Heart right ventricle (tissue), 16 donors: ENCODE measurements around the gene TTC34. TPM values are rescaled to one million over a fixed set of nuclear protein-coding genes. Genes with fewer than 3 reads are reported as not detected.

Experiments
- ATAC-seq, 8 donors: fragments of 200-7000 bp; cut with Tn5 transposase; one replicate each; pipeline ENCODE4 v1.9.1; 2020; ENCODE audit warnings: mild to moderate bottlenecking in 8 of 8, moderate library complexity in 8 of 8, moderate number of reproducible peaks in 1 of 8
- DNase-seq, 2 donors: peaks; one replicate each; pipeline ENCODE4 v3.0.0-alpha.2; 2020
- H3K27ac ChIP-seq, 10 donors: fragments of 200-600 bp; sonication (generic) in 2 of 10; one replicate each; pipeline versions ENCODE4 v1.5.0 to v1.8.0; 2020 to 2022; ENCODE audit warnings: mild to moderate bottlenecking in 3 of 10
- H3K27me3 ChIP-seq, 7 donors: fragments of 200-600 bp; one replicate each; pipeline ENCODE4 v1.8.0; 2021 to 2022; ENCODE audit warnings: mild to moderate bottlenecking in 2 of 7
- H3K36me3 ChIP-seq, 9 donors: fragments of 200-600 bp; sonication (generic) in 1 of 9; one replicate each; pipeline versions ENCODE4 v1.5.0 to v1.8.0; 2020 to 2022; ENCODE audit warnings: mild to moderate bottlenecking in 2 of 9
- H3K4me1 ChIP-seq, 9 donors: fragments of 200-600 bp; sonication (generic) in 1 of 9; one replicate each; pipeline versions ENCODE4 v1.5.0 to v1.8.0; 2020 to 2022; ENCODE audit warnings: mild to moderate bottlenecking in 4 of 9
- H3K4me3 ChIP-seq, 10 donors: fragments of 200-600 bp; sonication (generic) in 2 of 10; one replicate each; pipeline versions ENCODE4 v1.5.0 to v1.8.0; 2020 to 2022; ENCODE audit warnings: mild to moderate bottlenecking in 7 of 10, moderate library complexity in 2 of 10
- H3K9me3 ChIP-seq, 11 donors: fragments of 200-600 bp in 10 of 11; sonication (generic) in 2 of 11; one replicate each; pipeline versions ENCODE4 v1.5.0 to v1.8.0; 2013 to 2022; ENCODE audit warnings: mild to moderate bottlenecking in 2 of 11, control low read depth in 1 of 11, moderate library complexity in 1 of 11
- WGBS, 2 donors: extraction: QIAGEN DNeasy Blood & Tissue Kit; methylation state at CpG; one replicate each; pipeline ENCODE4 v1.1.7; 2013; ENCODE audit warnings: inconsistent platforms in 1 of 2; 5-methylcytosine and 5-hydroxymethylcytosine counted together
- intact Hi-C, 10 donors: fragments of 100-400 bp; cut with DNase I; formaldehyde crosslinking; loops; one replicate each; pipeline versions ENCODE4 v1.11.1 to v1.14.2; 2022
- polyA plus RNA-seq, 2 donors: library from polyadenylated mRNA; stranded (reverse); fragments of 200-250 nt; gene quantifications; one replicate each; pipeline ENCODE4 v1.2.3, GENCODE V29; 2013
- total RNA-seq, 10 donors: library from RNA; stranded (reverse); fragmentation: NEBNext Ultra II Directional in 3 of 10; extraction: Animal tissue kit (Norgen Biotek cat#: 25700) in 3 of 10; gene quantifications; one replicate each; pipeline versions ENCODE4 v1.2.1 to v1.2.4, GENCODE V29; 2021 to 2023
- TF ChIP-seq, protein P1 (sequence below), 9 donors: fragments of 200-600 bp; sonication (generic) in 2 of 9; IDR thresholded peaks; one replicate each; pipeline versions ENCODE4 v1.5.0 to v1.8.0; 2021 to 2022; ENCODE audit warnings: antibody characterized with exemption in 9 of 9, mild to moderate bottlenecking in 5 of 9, moderate library complexity in 1 of 9
- donor health status: Arrhythmogenic right ventricular cardiomyopathy.
- donor health status: ischemic (EF 13 %, LVEDD 7.1; RV severe dilation, severe dysfunction).
- donor health status: healthy with polysubstance abuse.
- donor health status: DM: no; HTN: yes; CAD: no.
- donor health status: DM: no; HTN: no; CAD: no.
- donor health status: ischemic (EF 25% LVEDD 6.9; RV normal size, moderate dysfunction).
- donor health status: ischemic (EF 25% LVEDD 5.7; RV mildly dilated, moderate dysfunction).
- donor health status: healthy.
- donor health status: DM: yes; HTN: yes; CAD: no.
- donor health status: Ischemic cardiomyopathy.
- donor health status: ischemic (EF 35%, LVEDD 5.7; RV mildly dilated, moderate dysfunction).
- donor health status: nonischemic (EF 11% LVEDD 7.7; RV severe dilation, severe dysfunction).
- donor health status: DM: yes; HTN: yes; CAD: no.
- donor health status: PGD.
- donor health status: ischemic (EF 29% LVEDD 5.4; RV normal size, mild dysfunction).
- donor health status: nonischemic (EF 23%, LVEDD 6.1; RV moderate dilation, normal function).

TTC34 gene
- total and polyA plus RNA-seq, 12 donors, result 0.03 to 0.74 (median 0.42) TPM

DNA sequence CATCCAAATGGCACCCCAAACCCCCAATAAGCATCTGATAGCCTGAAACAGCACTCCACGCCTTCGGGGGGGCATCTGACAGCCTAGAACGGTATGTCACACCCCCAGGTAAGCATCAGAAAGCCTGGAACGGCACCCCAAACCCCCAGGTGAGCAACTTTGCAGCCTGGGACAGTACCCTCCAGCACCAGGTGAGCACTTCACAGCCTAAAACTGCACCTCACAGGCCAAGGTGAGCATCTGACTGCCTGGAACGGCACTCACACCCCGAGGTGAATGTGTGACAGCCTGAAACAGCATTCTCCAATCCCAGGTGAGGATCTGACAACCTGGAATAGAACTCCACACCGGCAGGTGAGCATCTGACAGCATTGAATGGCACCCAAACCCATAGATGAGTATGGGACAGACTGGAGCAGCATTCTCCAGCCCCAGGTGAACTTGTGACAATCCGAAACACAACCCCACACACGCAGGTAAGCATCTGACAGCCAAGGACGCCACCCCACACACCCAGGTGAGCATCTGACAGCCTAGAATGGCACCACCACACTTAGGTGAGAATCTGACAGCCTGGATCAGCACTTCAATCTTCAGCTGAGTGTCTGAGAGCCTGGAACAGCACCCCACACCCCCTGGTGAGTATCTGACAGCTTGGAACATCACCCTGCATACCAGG is 150.4 kb downstream of the TTC34 start:
- WGBS, 2 donors, result 49 to 50% methylated on average over 10 of the region's 10 CpGs
- intact Hi-C loops, result no loop called here
- Histone ChIP-seq H3K36me3 (no peaks in the 10 kb centered on the region), H3K4me1 (no peaks in the 10 kb centered on the region), H3K4me3 (no peak overlapping the region), H3K9me3 (peaks cover 0 to 33% (median 24%) of the 10 kb centered on the region in 11 donors), H3K27me3 (peaks cover 0 to 28% (median 6%) of the 10 kb centered on the region in 7 donors), H3K27ac (no peak overlapping the region)
- DNase-seq, result no peak
- ATAC-seq, result no peak
- TF ChIP-seq, protein P1, sequence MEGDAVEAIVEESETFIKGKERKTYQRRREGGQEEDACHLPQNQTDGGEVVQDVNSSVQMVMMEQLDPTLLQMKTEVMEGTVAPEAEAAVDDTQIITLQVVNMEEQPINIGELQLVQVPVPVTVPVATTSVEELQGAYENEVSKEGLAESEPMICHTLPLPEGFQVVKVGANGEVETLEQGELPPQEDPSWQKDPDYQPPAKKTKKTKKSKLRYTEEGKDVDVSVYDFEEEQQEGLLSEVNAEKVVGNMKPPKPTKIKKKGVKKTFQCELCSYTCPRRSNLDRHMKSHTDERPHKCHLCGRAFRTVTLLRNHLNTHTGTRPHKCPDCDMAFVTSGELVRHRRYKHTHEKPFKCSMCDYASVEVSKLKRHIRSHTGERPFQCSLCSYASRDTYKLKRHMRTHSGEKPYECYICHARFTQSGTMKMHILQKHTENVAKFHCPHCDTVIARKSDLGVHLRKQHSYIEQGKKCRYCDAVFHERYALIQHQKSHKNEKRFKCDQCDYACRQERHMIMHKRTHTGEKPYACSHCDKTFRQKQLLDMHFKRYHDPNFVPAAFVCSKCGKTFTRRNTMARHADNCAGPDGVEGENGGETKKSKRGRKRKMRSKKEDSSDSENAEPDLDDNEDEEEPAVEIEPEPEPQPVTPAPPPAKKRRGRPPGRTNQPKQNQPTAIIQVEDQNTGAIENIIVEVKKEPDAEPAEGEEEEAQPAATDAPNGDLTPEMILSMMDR (IDR thresholded peaks at IDR 0.05), result no peak

DNA sequence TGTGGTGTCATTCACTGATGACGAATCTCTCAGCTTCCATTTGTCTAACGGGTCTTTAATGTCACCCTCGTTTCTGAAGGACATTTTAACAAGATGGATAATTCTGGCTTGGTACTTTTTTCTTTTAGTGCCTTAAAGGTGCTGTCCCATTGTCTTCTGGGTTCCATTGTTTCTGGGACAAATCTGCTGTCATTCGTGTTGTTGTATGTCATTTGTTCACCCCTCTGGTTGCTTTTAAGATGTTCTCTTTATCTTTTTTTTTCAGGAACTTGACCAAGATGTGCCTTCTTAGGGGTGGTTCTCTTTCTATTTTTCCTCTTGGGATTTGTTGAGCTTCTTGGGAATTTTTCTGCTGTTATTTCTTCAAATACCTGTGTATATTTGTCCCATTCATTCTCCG is 154.7 kb downstream of the TTC34 start:
- Histone ChIP-seq H3K4me1 (peaks cover 5 to 15% (median 13%) of the 10 kb centered on the region in 9 donors), H3K27ac (no peak overlapping the region), H3K9me3 (peaks cover 0 to 35% (median 24%) of the 10 kb centered on the region in 11 donors), H3K36me3 (no peaks in the 10 kb centered on the region), H3K27me3 (peaks cover 0 to 9% (median 0%) of the 10 kb centered on the region in 7 donors), H3K4me3 (no peak overlapping the region)
- ATAC-seq (no peak), DNase-seq (no peak)
- TF ChIP-seq, protein P1 (IDR thresholded peaks at IDR 0.05), result no peak
- WGBS, 2 donors, result 65 to 72% methylated on average over 5 of the region's 5 CpGs
- intact Hi-C loops, result loop anchor here in 8 of 10 donors (10.0 kb wide), 7 partner anchors 52 to 452 kb away; partner anchors contain the start of genes PEX10 (in 3 of the 8), PANK4 (in 2 of the 8), FAAP20 (in 1 of the 8) and PRXL2B (in 1 of the 8)

DNA sequence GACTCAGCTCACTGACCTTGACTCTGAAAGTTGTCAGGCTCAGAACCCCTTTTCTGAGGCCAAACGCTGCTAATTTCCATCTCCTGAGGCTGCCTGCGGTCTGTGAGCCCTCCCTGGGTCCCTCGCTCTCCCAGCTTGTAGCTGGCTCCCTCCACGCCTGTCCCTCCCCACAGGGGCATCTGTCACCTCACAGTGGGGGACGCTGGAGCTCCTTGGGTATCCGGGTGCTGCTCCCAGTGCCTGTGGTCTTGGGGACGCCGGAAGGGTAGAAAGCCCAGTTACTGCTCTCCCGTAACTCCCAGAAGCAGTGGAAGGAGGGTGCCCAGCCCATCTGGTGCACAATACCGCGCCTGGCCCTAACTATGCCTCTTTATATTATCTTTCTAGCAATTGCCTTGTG is 155.7 kb downstream of the TTC34 start:
- Histone ChIP-seq H3K9me3 (peaks cover 0 to 35% (median 24%) of the 10 kb centered on the region in 11 donors), H3K27ac (no peak overlapping the region), H3K36me3 (no peaks in the 10 kb centered on the region), H3K4me1 (peaks cover 8 to 21% (median 18%) of the 10 kb centered on the region in 9 donors), H3K27me3 (peaks cover 0 to 1% (median 0%) of the 10 kb centered on the region in 7 donors), H3K4me3 (no peak overlapping the region)
- intact Hi-C loops, result loop anchor here in 8 of 10 donors (10.0 kb wide), 7 partner anchors 51 to 451 kb away; partner anchors contain the start of genes PEX10 (in 3 of the 8), PANK4 (in 2 of the 8), FAAP20 (in 1 of the 8) and PRXL2B (in 1 of the 8)
- WGBS, 2 donors, result 82 to 84% methylated on average over 11 of the region's 11 CpGs
- TF ChIP-seq, protein P1 (IDR thresholded peaks at IDR 0.05), result no peak
- no peak for ATAC-seq
- DNase-seq, result no peak

DNA sequence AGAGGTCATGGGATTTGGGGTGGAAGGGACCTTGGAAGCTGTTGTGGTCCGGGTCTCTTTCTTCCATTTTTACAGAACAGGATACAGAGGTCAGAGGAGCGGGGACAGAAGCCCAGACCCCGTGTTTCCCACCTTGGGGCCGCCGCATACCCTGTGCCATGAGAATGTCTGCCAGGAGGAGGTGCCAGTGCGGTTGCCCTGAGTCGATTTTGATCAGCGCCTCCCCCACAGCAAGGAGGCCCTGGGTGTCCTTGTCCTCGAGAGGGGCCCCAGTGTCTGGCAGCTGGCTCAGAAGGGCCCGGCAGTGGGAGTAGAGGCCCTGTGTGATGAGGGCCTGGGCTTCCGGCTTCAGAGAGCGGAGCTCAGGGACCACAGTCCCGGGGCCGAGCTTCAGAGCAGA is 156.3 kb downstream of the TTC34 start:
- H3K4me3 ChIP-seq, result no peak overlapping the region
- DNase-seq (no peak), ATAC-seq (no peak)
- 79 to 81% methylated on average over 14 of the region's 14 CpGs for WGBS, 2 donors
- intact Hi-C loops, result loop anchor here in 8 of 10 donors (10.0 kb wide), 7 partner anchors 50 to 450 kb away; partner anchors contain the start of genes PEX10 (in 3 of the 8), PANK4 (in 2 of the 8), FAAP20 (in 1 of the 8) and PRXL2B (in 1 of the 8)
- H3K9me3 ChIP-seq, result peaks cover 0 to 35% (median 24%) of the 10 kb centered on the region in 11 donors
- peaks cover 8 to 21% (median 18%) of the 10 kb centered on the region in 9 donors for H3K4me1 ChIP-seq
- H3K36me3 ChIP-seq, result no peaks in the 10 kb centered on the region
- TF ChIP-seq, protein P1 (IDR thresholded peaks at IDR 0.05), result no peak
- no peak overlapping the region for H3K27ac ChIP-seq
- H3K27me3 ChIP-seq, result no peaks in the 10 kb centered on the region
